GM15510 (cell line): ENCODE results near the gene CDK11B.

Experiments used
- POLR2A ChIP-seq: IDR thresholded peaks from 3 replicates; pipeline ENCODE4 v1.6.1; 2011; ENCODE audit warnings: borderline replicate concordance; ENCODE audit not compliant: insufficient read length; ENCODE audit errors: extremely low read depth

CDK11B gene

GRCh38 chr1:1672181-1672965 lies 13.6 kb upstream of the CDK11B start:
- TF ChIP-seq POLR2A: no peak

- TF ChIP-seq POLR2A: no peak
These were observed 12.7 kb upstream of the CDK11B start for GRCh38 chr1:1671365-1672119.

- no peak for TF ChIP-seq POLR2A
These were observed 12.1 kb upstream of the CDK11B start for GRCh38 chr1:1670866-1671265.

- no peak for TF ChIP-seq POLR2A
These were observed 10.9 kb upstream of the CDK11B start for GRCh38 chr1:1669468-1670440.

GRCh38 chr1:1666526-1666925 lies 7.7 kb upstream of the CDK11B start:
- no peak for TF ChIP-seq POLR2A

- no peak for TF ChIP-seq POLR2A
These were observed 7.0 kb upstream of the CDK11B start for GRCh38 chr1:1665815-1666251.

GRCh38 chr1:1664941-1665814 lies 6.4 kb upstream of the CDK11B start:
- TF ChIP-seq POLR2A: no peak

GRCh38 chr1:1631782-1632420 lies 26.9 kb downstream of the CDK11B start, which contains the start of gene MMP23B:
Gene MMP23B (plus strand): TSS chr1:1632173. CDS start chr1:1632219, 46 bp downstream.
- no peak for TF ChIP-seq POLR2A

GRCh38 chr1:1630965-1631781 lies 27.6 kb downstream of the CDK11B start:
- no peak for TF ChIP-seq POLR2A

GRCh38 chr1:1630191-1630964 lies 28.4 kb downstream of the CDK11B start:
- peak; percentile 50 for TF ChIP-seq POLR2A

- TF ChIP-seq POLR2A: no peak
These were observed 29.2 kb downstream of the CDK11B start for GRCh38 chr1:1629430-1630190.
